Stimulated activated CD8-positive, alpha-beta memory T cell treated with anti-CD3 and anti-CD28 coated beads, Interleukin-7, amount 100 ng/mL, for 4 hours (primary cell): Measurements from ENCODE around the gene TMEM191B.
"Not testable (repeated sequence)": the region's sequence is repeated elsewhere in the genome, so short reads cannot be mapped to it uniquely, and the experiment has no call there.

Source experiments
- DNase-seq, 2 donors: peaks; one replicate each; pipeline ENCODE4 v3.0.0-alpha.2; 2020; ENCODE audit warnings: low read depth in 2 of 2

Gene TMEM191B

DNA sequence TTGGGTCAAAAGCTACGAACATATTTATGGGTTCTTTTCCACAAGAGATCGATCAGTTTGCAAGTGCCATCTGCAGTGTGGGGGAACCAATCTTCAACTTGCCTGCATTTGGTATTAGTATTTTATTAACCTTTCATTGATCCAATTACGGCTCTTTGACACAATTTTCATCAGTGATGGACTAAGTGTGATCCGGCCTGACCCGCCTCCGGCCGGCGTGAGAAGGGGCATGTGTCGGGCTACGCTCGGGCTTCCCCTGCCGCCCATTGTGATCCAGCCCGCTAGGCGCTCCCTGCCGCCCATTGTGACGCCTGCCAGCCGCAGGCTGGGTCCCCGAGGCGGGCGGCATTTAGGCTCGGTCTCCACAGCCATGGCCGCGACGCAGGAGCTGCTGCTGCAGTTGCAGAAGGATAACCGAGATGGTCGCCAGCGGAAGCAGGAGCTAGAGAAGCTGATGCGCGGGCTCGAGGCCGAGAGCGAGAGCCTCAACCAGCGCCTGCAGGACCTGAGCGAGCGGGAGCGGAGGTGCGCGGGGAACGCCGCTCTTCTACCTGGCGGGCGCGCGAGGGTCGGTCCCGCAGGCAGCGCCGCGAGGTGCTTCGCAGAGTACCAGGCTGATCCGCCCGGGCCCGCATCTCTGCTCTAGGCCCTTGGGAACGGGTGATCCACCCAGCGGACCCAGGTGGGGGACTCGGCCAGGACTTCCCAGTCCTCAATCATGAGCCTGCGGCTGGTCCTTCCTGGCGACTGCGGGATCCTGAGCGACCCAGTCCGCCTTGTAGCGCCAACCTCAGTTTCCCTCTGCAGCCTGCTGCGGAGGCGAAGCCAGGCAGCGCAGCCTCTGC is at the start of gene TMEM191B:
TSS of gene TMEM191B (plus strand) at position 51 of the 845 bp plus-strand sequence. CDS start at position 230, 179 bp downstream.
- DNase-seq = not testable (repeated sequence)

DNA sequence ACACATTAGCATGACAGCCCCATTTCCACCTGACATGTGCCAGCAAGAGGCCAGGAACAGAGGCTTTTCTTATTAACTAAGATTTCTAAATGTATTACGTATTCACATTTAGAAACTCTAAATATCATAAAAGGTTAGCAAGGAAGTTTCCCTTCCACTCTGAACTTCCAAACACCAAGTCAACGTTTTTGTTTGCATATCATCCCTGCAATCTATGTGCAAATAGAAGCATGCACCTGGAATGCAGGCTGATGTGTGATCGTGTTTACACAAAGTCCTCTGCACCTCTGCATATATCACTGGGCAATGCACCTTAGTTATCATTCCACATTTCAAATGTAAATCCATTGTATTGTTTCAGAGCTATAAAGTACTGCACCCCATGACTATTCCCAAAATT is 31.4 kb upstream of the TMEM191B start:
- DNase-seq = not testable (repeated sequence)

- not testable (repeated sequence) for DNase-seq
These were observed 16.3 kb upstream of the TMEM191B start for GRCh38 chr22:18511327-18511726.

GRCh38 chr22:18512378-18512777 is 15.2 kb upstream of the TMEM191B start:
- not testable (repeated sequence) for DNase-seq

DNA sequence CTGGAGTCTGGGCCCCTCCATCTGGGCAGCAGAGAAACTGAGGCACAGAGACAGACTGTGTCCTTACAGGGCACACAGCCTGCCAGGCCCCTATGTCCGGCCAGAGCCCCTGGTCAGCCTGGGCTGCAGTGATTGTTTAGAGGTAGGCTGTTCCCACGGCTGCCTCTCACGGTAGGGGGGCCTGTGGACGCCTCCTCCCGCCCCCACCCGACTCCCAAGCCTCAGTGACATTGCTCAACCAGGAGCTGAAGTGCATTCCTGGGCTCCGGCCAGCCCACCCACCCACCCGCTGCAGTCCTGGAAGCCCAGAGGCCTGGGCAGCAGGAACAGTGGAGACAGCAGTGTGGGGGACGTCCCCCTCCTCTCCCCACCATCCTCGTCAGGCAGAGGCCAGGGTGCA is 14.1 kb upstream of the TMEM191B start:
- not testable (repeated sequence) for DNase-seq

DNA sequence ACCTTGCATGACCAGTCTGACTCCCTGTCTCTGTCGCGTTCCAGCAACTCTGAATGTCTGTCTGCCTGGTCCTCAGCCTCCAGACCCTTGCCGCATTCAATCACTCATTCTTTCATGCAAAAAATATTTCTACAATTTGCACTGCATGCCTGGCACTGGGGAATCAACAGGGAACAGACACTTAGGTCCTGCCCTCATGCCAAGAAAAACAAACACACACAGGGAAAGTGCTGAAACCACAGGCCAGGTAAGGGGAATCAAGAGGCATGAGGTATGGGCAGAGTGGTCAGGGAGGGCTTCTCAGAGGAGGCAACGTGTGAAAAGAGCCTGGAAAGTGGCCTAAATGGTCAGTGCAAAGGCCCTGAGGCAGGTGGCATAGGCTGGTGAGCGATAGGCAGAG is 9.5 kb upstream of the TMEM191B start, which contains the start of gene GGTLC3:
TSS of gene GGTLC3 (minus strand) at position 101 of the 400 bp plus-strand sequence. CDS start 264 bp downstream, outside the sequence.
- not testable (repeated sequence) for DNase-seq

DNA sequence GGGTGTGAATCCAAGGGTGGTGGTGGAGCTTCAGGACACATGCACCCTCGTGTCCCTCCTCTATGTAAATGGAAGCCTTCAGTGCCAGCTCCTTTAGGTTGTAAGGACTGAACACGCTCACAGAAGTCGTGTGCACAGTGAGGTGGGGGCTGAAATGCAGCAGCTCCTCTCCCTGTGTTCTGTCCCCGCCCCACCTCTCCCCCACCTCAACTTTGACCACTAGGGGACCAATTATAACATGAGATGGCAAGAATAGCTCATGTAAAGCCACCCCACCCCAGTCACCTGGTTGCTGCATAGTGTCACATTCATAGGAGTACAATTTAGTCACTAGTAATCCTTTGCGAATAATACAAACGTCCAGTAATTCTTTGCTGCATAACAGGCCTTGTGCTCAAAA is 4.8 kb upstream of the TMEM191B start:
- DNase-seq = not testable (repeated sequence)

DNA sequence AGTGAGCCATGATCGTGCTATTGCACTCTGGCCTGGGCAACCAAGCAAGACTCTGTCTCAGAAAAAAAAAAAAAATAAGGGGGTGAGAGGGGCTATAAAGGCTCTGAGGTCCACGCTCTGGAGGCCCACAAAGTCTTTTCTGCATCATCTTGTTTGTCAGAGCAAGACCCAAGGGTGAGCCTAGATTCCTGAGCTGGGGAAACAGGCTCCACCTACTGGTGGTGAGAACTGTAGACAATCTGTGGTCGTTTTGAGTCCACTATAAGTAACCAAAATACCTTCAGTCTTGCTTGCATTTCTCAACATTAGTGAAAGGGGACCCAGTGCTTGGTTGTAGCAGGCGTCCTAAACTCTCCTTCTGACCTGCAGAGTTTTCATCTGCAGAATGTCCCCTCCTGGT is 4.3 kb upstream of the TMEM191B start:
- not testable (repeated sequence) for DNase-seq

DNA sequence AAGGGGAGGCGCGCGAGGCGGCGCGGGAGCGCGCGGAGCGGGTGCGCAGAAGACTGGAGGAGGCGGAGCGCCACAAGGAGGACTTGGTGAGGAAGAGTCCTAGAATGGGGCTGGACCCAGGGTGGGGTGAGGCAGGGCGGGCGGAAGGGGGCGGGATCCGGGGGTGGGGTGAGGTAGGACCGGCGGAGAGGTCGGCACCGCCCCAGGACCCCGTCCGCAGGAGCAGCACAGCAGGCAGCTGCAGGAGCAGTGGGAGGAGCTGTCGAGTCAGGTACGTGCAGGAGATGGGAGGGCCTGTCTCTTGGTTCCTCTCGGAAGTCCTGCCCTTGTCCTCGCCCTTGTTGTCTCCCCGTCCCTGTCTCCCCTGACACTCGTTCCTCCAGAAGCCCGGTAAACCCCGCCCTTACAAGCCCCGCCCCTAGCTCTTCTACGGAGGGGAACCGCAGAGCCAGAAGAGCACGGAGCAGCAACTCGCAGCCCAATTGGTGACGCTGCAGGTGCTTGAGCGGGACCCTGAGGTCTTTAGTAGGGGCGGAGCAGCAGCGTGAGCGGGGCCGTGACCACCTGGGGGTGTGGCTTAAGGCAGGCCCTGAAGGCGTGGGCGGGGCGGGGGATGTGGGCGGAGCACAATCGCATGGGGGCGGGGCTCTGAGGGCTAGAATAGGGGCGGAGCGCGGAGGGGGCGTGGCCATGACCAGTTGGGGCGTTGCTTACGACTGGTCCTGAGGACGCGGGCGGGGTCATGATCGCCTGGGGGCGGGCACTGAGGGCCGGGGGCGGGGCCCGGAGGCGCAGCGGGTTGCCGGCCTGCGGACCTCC is 1.2 kb downstream of the TMEM191B start:
- peak; percentile 69 to 89 for DNase-seq

DNA sequence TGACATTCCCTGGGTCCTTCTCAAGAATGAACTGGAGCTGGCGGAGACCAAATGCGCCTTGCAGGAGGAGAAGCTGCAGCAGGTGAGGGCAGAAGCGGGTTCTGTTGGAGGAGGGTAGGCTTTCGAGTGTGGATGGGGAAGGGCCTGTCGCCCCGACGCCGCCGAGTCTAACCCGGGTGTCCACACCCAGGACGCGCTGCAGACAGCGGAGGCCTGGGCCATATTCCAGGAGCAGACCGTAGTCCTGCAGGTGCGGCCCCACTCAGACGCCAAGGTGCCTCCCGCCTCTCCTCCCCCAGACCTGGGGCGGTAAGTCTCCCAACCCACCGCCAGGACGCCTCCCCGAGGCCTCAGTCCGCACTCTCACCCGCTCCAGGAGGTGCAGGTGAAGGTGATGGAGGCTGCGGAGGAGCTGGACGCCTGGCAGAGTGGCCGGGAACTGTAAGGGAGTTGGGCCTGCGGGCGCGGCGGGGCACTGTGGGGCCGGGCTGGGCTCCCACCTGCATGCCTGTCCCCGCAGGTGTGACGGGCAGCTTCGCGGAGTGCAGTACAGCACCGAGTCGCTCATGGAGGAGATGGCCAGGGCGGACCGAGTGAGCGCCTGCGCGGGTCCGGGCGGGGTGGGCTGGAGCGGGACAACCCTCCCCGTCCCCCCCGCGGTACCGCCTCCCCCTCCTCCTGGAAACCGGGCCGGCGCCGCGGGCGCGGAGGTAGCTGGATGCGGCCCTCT is 2.0 kb downstream of the TMEM191B start:
- not testable (repeated sequence) for DNase-seq

GRCh38 chr22:18533633-18534032 is 6.0 kb downstream of the TMEM191B start:
- DNase-seq = not testable (repeated sequence)

GRCh38 chr22:18534315-18534714 is 6.7 kb downstream of the TMEM191B start:
- not testable (repeated sequence) for DNase-seq

DNA sequence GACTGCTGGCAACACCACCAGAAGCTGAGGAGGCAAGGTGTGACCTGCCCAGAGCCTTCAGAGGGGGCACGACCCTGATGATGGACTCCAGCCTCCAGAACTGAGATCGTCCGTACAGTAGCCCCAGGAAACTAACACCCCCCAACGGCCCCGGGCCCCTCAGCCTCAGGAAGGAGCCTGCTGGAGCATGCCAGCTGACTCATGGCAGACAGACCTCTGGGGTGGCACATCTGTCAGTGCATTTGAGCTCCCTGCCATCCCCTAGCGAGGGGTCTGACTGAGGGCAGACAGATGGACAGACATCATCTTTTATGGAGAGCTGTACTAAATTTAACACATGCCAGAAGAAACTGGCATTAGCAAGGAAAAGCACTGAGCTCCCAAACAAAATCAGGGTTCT is 12.4 kb downstream of the TMEM191B start:
- not testable (repeated sequence) for DNase-seq

DNA sequence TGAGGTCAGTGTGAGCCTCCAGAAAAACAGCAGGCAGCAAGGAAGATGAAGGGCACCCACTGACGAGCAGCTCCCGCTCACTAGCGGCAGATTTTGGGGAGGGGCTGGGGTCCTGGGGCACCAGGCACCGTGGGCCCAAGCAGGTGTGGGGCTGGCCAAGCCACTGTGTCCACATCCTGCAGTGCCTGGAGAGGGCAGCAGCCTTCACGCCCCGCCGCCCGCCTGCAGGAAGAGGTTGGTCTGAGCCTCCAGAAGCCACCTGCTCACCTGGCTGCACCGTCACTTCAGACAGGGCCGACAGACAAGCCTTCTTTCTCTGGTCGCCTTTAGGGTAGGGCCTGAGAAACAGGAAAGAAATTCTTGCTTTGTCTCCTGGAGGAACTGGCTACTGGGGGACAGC is 15.8 kb downstream of the TMEM191B start:
- not testable (repeated sequence) for DNase-seq

- DNase-seq = not testable (repeated sequence)
These were observed 17.0 kb downstream of the TMEM191B start for GRCh38 chr22:18544615-18545014.

GRCh38 chr22:18549458-18550179 is 22.0 kb downstream of the TMEM191B start:
- DNase-seq = not testable (repeated sequence)

DNA sequence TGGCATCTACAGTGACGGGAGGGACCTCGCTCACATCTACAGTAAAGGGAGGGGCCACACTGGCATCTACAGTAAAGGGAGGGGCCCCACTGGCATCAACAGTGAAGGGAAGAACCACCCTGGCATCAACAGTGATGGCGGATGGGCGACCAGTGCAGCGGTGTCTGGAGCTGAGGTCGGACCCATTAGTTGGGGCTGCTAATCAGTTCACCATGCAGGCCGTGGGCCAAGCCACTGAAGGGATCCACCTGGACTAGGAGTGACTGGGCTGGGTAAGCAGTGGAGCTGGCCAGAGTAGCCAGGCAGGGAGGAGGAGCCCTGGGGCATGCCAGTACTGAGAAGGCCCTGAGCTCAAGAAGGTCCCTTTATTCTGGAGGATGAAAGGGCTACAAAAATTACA is 23.4 kb downstream of the TMEM191B start:
- DNase-seq = not testable (repeated sequence)

DNA sequence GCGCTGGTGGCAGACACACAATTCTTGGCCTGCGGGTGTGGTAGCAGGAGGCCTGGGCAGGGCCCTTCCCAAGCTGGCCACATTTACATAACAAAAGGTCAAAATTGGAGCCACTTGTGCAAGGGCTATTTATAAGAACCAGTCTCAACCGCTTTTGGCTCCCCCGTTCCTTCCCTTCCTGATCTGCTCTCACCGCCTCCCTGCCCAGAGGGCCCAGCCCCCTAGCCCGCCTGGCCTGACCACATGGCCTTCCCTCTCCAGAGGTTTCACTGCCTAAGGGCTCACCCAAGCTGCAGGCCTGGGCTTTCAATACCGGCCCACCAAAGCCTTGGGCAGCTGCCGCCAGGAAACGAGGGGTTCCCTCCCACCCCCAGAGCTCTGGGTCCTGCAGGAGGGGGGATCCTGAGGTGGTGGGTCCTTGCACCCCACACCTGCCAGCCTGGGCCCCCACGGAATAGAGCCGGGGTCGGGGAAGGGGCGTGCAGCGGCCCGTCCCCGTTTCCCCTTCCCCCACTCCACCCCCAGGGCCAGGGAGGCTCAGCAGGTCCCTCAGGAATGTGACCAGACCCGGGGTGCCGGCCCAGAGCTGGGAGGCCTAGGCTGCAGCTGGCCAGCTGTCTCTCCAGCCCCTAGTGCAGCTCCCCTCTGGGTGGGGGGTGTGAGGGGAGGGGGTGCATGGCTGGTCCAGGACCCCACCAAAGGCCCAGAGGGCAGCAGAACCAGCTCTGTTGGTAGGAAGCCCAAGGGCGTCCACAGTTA is 25.4 kb downstream of the TMEM191B start:
- not testable (repeated sequence) for DNase-seq

GRCh38 chr22:18554280-18555256 is 27.0 kb downstream of the TMEM191B start:
- not testable (repeated sequence) for DNase-seq
